Panc1 (cell line): Measurements from ENCODE around the gene LRP1B. TPM values are rescaled to one million over a fixed set of nuclear protein-coding genes. Genes with fewer than 3 reads are reported as not detected.

Experiments used
- ATAC-seq: fragments of 200-7000 bp; cut with Tn5 transposase; 2 replicates; pipeline ENCODE4 v1.9.1; 2020; ENCODE audit warnings: mild to moderate bottlenecking, moderate library complexity
- BruUV-seq: library from RNA; stranded (reverse); fragments of 400-500 nt; replicated peaks from 2 replicates; lab custom pipeline; 2021; lab: Mats Ljungman, UMichigan
- CTCF ChIA-PET: fragments of 300-600 bp; sonication (Branson Sonifier 250); formaldehyde crosslinking; loops from one replicate; lab custom pipeline; 2022; ENCODE audit warnings: antibody characterized with exemption; lab: Charles Lee
- POLR2A ChIA-PET: fragments of 300-600 bp; sonication (Branson Sonifier 250); formaldehyde crosslinking; loops from one replicate; lab custom pipeline; 2022; ENCODE audit warnings: antibody characterized with exemption; lab: Charles Lee
- DNase-seq: peaks from one replicate; pipeline ENCODE4 v3.0.0-alpha.2; 2010; ENCODE audit warnings: low read depth, low spot score
- H3K27ac ChIP-seq: 2 replicates; pipeline ENCODE4 v1.5.1; 2011; ENCODE audit warnings: mild to moderate bottlenecking, low read length, inconsistent platforms
- H3K27me3 ChIP-seq: fragments of 200-500 bp; sonication (Bioruptor generic); 2 replicates; pipeline ENCODE4 v1.6.0; 2014; ENCODE audit warnings: low read length, inconsistent platforms; ENCODE audit not compliant: control insufficient read depth, insufficient read depth
- H3K36me3 ChIP-seq: fragments of 200-500 bp; sonication (Bioruptor generic); 2 replicates; pipeline ENCODE4 v1.5.1; 2014; ENCODE audit warnings: inconsistent platforms, mild to moderate bottlenecking, low read length, moderate library complexity; ENCODE audit not compliant: control insufficient read depth, insufficient read depth
- H3K4me1 ChIP-seq: 2 replicates; pipeline ENCODE4 v1.5.1; 2011; ENCODE audit warnings: inconsistent platforms, mild to moderate bottlenecking, low read length, moderate library complexity; ENCODE audit not compliant: control insufficient read depth, insufficient read depth
- H3K4me3 ChIP-seq, 2 experiments: 2 replicates each; pipeline ENCODE4 v1.5.1; 2011 to 2012; ENCODE audit warnings: low read depth in 2 of 2, low read length in 2 of 2, mild to moderate bottlenecking in 2 of 2, inconsistent platforms in 1 of 2, moderate library complexity in 1 of 2
- H3K9me3 ChIP-seq: fragments of 200-500 bp; sonication (Bioruptor generic); 2 replicates; pipeline ENCODE4 v1.5.1; 2014; ENCODE audit warnings: low read depth, mild to moderate bottlenecking, inconsistent platforms, low read length, moderate library complexity; ENCODE audit not compliant: control insufficient read depth, insufficient read depth
- CTCF ChIP-seq: fragments of 450-650 bp; IDR thresholded peaks from 2 replicates; pipeline ENCODE4 v1.5.1; 2017; ENCODE audit warnings: mild to moderate bottlenecking
- POLR2AphosphoS5 ChIP-seq: IDR thresholded peaks from 2 replicates; pipeline ENCODE4 v1.6.1; 2012; ENCODE audit warnings: mild to moderate bottlenecking, low read depth, low read length, moderate library complexity
- REST ChIP-seq, 2 experiments: IDR thresholded peaks; 2 replicates each; pipeline ENCODE4 v1.6.1; 2011 to 2012; ENCODE audit warnings: low read depth in 2 of 2, control low read depth in 1 of 2, low read length in 1 of 2, mild to moderate bottlenecking in 1 of 2, moderate library complexity in 1 of 2; ENCODE audit not compliant: insufficient read depth in 1 of 2
- SIN3A ChIP-seq: IDR thresholded peaks from 2 replicates; pipeline ENCODE4 v1.6.1; 2012; ENCODE audit warnings: low read depth, mild to moderate bottlenecking, low read length, moderate library complexity, borderline replicate concordance; ENCODE audit not compliant: insufficient read depth
- TCF7L2 ChIP-seq: IDR thresholded peaks from 2 replicates; pipeline ENCODE4 v1.6.1; 2011; ENCODE audit warnings: mild to moderate bottlenecking, low read depth, low read length, inconsistent platforms
- in situ Hi-C: cut with HindIII; loops from 2 replicates; pipeline ENCODE4 v1.10.0; 2016; ENCODE audit warnings: low sequenced_read_pairs, low pct_unique_long_range_greater_than_20kb
- intact Hi-C: fragments of 100-400 bp; cut with micrococcal nuclease; formaldehyde crosslinking; loops from one replicate; pipeline ENCODE4 v1.10.0; 2022; ENCODE audit not compliant: unreplicated experiment
- total RNA-seq: library from RNA; stranded (reverse); gene quantifications from one replicate; pipeline ENCODE4 v1.2.1, GENCODE V29; 2021; ENCODE audit not compliant: unreplicated experiment

LRP1B gene
- total RNA-seq, 1 experiment from 2014 or later = 0.54 TPM

GRCh38 chr2:140835079-140835478 lies 1295.7 kb downstream of the LRP1B start:
- in situ Hi-C loops (no loop called here), intact Hi-C loops (no loop called here)
- Histone ChIP-seq H3K4me1 (no peaks in the 10 kb centered on the region), H3K27ac (no peak overlapping the region), H3K4me3 (no peak overlapping the region), H3K36me3 (no peaks in the 10 kb centered on the region), H3K9me3 (no peaks in the 10 kb centered on the region; the same call in 1 of the 2 replicates), H3K27me3 (no peaks in the 10 kb centered on the region)
- BruUV-seq = no TSS peak
- DNase-seq = no peak
- no peak for TF ChIP-seq SIN3A
- no peak for TF ChIP-seq REST (IDR thresholded peaks at IDR 0.05; ENCODE audit: insufficient read depth in 1 of 2, low read depth in 2 of 2, low read length in 1 of 2)
- no peak for TF ChIP-seq CTCF
- no peak for TF ChIP-seq POLR2AphosphoS5
- no peak for ATAC-seq
- ChIA-PET CTCF (no interaction called here), POLR2A (no interaction called here)

GRCh38 chr2:140814141-140814540 lies 1316.7 kb downstream of the LRP1B start:
- ATAC-seq (no peak), DNase-seq (no peak)
- Histone ChIP-seq H3K4me1 (no peaks in the 10 kb centered on the region), H3K27ac (no peak overlapping the region), H3K27me3 (no peaks in the 10 kb centered on the region), H3K9me3 (no peaks in the 10 kb centered on the region), H3K4me3 (no peak overlapping the region), H3K36me3 (no peaks in the 10 kb centered on the region)
- no TSS peak for BruUV-seq
- ChIA-PET POLR2A (no interaction called here), CTCF (no interaction called here)
- no peak for TF ChIP-seq SIN3A
- no peak for TF ChIP-seq TCF7L2
- no peak for TF ChIP-seq REST (IDR thresholded peaks at IDR 0.05; ENCODE audit: insufficient read depth in 1 of 2, low read depth in 2 of 2, low read length in 1 of 2)
- no peak for TF ChIP-seq POLR2AphosphoS5
- no peak for TF ChIP-seq CTCF
- intact Hi-C loops = no loop called here
- in situ Hi-C loops = no loop called here
